Measurements from ENCODE around the gene CNFN.

GRCh38 chr19:42370068-42370520 lies 20.0 kb downstream of the CNFN start:
- TF ChIP-seq ZFP30 (CRISPR knock-in tag; IDR thresholded peaks at IDR 0.05) = no peak
- no peak for TF ChIP-seq ZNF565 (CRISPR knock-in tag; conservative IDR thresholded peaks at IDR 0.05; ENCODE audit: low read depth)
- no peak for TF ChIP-seq CREB5 (CRISPR knock-in tag; IDR thresholded peaks at IDR 0.05; ENCODE audit: low read depth)
- TF ChIP-seq TSHZ2 (CRISPR knock-in tag; IDR thresholded peaks at IDR 0.05) = no peak
- TF ChIP-seq PATZ1 (CRISPR knock-in tag; IDR thresholded peaks at IDR 0.05; ENCODE audit: borderline replicate concordance) = no peak
- TF ChIP-seq GLIS3 (CRISPR knock-in tag; IDR thresholded peaks at IDR 0.05) = no peak
- TF ChIP-seq CSDC2 (CRISPR knock-in tag; IDR thresholded peaks at IDR 0.05) = no peak
- no peak for TF ChIP-seq SNAI2 (CRISPR knock-in tag; IDR thresholded peaks at IDR 0.05)
